Osteoblast (primary cell): ENCODE measurements around the gene DCDC1. TPM values are rescaled to one million over a fixed set of nuclear protein-coding genes. Genes with fewer than 3 reads are reported as not detected.
A peak's percentile ranks its signal among the peaks of the same experiment; 100 is the strongest.

Experiments
- DNase-seq: peaks from one replicate; pipeline ENCODE4 v3.0.0; 2011; ENCODE audit warnings: low spot score, mixed read lengths; ENCODE audit not compliant: insufficient read length; ENCODE audit errors: missing footprints
- H2AFZ ChIP-seq: 2 replicates; pipeline ENCODE4 v1.6.0; 2011; ENCODE audit warnings: mild to moderate bottlenecking, low read length
- H3K27ac ChIP-seq: 2 replicates; pipeline ENCODE4 v1.5.1; 2011; ENCODE audit warnings: mild to moderate bottlenecking, low read depth, low read length, moderate library complexity
- H3K27me3 ChIP-seq: 2 replicates; pipeline ENCODE4 v1.6.0; 2012; ENCODE audit warnings: mild to moderate bottlenecking, control low read depth, inconsistent platforms, low read length, moderate library complexity; ENCODE audit not compliant: insufficient read depth
- H3K36me3 ChIP-seq: 2 replicates; pipeline ENCODE4 v1.5.1; 2011; ENCODE audit warnings: mild to moderate bottlenecking, low read length, control low read depth, moderate library complexity; ENCODE audit not compliant: insufficient read depth
- H3K4me1 ChIP-seq: 2 replicates; pipeline ENCODE4 v1.5.1; 2011; ENCODE audit warnings: mild to moderate bottlenecking, low read length, control low read depth, moderate library complexity; ENCODE audit not compliant: insufficient read depth
- H3K4me2 ChIP-seq: 2 replicates; pipeline ENCODE4 v1.6.0; 2011; ENCODE audit warnings: mild to moderate bottlenecking, low read length; ENCODE audit not compliant: insufficient read depth
- H3K4me3 ChIP-seq: fragments of 200-600 bp; sonication (generic); 3 replicates; pipeline ENCODE4 v1.5.1; 2012; ENCODE audit warnings: mild to moderate bottlenecking, low read length, inconsistent platforms; ENCODE audit not compliant: insufficient read depth
- H3K79me2 ChIP-seq: 2 replicates; pipeline ENCODE4 v1.6.0; 2012; ENCODE audit warnings: mild to moderate bottlenecking, low read length, control low read depth, inconsistent platforms; ENCODE audit not compliant: insufficient read depth
- H3K9me3 ChIP-seq: 2 replicates; pipeline ENCODE4 v1.5.1; 2011; ENCODE audit warnings: low read depth, low read length, control low read depth
- H4K20me1 ChIP-seq: 2 replicates; pipeline ENCODE4 v1.6.0; 2012; ENCODE audit warnings: mild to moderate bottlenecking, low read length, control low read depth; ENCODE audit not compliant: insufficient read depth
- total RNA-seq: library from RNA; depleted of rRNA; stranded (reverse); fragments of >200 nt; gene quantifications from 2 replicates; pipeline ENCODE4 v1.2.3, GENCODE V29; 2012
- TF ChIP-seq, protein P1 (sequence below): IDR thresholded peaks from 2 replicates; pipeline ENCODE4 v1.5.1; 2011; ENCODE audit warnings: mild to moderate bottlenecking, low read depth, low read length, moderate library complexity; ENCODE audit errors: extremely low read depth

DCDC1 gene
- total RNA-seq, 1 donor, result 1.1 TPM

DNA sequence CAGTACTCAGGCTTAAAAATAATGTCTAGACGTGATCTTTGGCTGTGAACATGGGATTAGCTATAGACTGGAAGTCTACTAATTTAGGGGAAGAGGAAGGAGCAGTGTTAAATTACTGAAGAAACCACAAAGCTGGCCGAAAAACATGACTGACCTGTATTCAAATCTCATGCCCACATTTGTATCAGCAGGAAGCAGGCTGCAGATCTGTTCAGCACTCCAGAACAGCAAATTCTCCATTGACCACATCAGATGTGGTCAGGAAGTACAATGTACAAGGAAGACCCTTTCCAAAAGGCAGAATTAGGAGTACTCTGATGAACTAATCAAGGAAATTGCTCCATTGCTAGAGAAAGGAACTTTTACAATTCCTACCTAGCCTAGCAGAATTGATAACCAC lies 31.7 kb downstream of the DCDC1 start:
- no peak overlapping the region for H2AFZ ChIP-seq
- TF ChIP-seq, protein P1, sequence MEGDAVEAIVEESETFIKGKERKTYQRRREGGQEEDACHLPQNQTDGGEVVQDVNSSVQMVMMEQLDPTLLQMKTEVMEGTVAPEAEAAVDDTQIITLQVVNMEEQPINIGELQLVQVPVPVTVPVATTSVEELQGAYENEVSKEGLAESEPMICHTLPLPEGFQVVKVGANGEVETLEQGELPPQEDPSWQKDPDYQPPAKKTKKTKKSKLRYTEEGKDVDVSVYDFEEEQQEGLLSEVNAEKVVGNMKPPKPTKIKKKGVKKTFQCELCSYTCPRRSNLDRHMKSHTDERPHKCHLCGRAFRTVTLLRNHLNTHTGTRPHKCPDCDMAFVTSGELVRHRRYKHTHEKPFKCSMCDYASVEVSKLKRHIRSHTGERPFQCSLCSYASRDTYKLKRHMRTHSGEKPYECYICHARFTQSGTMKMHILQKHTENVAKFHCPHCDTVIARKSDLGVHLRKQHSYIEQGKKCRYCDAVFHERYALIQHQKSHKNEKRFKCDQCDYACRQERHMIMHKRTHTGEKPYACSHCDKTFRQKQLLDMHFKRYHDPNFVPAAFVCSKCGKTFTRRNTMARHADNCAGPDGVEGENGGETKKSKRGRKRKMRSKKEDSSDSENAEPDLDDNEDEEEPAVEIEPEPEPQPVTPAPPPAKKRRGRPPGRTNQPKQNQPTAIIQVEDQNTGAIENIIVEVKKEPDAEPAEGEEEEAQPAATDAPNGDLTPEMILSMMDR, result no peak
- no peak for DNase-seq
- no peak overlapping the region for H3K4me3 ChIP-seq
- H3K27me3 ChIP-seq, result no peaks in the 10 kb centered on the region
- H4K20me1 ChIP-seq, result no peaks in the 10 kb centered on the region
- no peaks in the 10 kb centered on the region for H3K79me2 ChIP-seq
- no peak overlapping the region for H3K27ac ChIP-seq
- no peaks in the 10 kb centered on the region for H3K36me3 ChIP-seq
- no peak overlapping the region for H3K4me2 ChIP-seq
- H3K9me3 ChIP-seq, result no peaks in the 10 kb centered on the region
- H3K4me1 ChIP-seq, result no peaks in the 10 kb centered on the region

DNA sequence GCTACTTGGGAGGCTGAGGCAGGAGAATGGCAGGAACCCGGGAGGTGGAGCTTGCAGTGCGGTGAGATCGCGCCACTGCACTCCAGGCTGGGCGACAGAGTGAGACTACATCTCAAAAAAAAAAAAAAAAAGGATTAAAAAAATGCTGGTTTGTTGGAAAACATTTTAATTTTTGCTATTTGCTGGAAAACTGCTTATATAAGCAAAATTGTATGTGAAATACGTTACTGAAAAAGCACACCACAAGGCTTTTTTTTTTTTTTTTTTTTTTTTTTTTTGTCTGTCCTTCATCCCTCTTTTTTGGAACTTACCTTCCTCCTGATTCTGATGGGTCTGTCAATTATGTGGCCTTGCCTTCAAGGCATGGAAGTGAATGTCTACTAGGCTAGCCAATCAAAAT lies 40.8 kb downstream of the DCDC1 start:
- Histone ChIP-seq H3K27ac (no peak overlapping the region), H2AFZ (no peak overlapping the region), H3K4me2 (no peak overlapping the region), H3K27me3 (no peaks in the 10 kb centered on the region), H3K36me3 (no peaks in the 10 kb centered on the region), H3K4me3 (no peak overlapping the region), H3K79me2 (no peaks in the 10 kb centered on the region), H3K4me1 (no peaks in the 10 kb centered on the region), H4K20me1 (no peaks in the 10 kb centered on the region), H3K9me3 (no peaks in the 10 kb centered on the region)
- TF ChIP-seq, protein P1, result no peak
- DNase-seq, result no peak

DNA sequence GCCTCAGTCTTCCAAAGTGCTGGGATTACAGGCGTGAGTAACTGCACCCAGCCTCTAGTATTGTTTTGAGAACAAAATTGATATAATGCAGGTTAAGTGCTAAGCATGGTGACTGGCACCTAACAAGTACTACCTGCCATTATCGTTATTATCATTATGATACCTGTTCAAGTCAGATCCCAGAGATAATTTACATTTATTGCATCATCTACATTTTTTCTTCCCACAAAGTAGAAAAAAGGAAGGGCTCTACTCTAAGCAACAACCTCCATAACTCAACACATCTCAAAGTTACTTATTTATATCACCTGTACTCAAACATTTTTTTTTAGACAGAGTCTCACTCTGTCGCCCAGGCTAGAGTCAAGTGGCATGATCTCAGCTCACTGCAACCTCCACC lies 42.1 kb downstream of the DCDC1 start:
- Histone ChIP-seq H3K36me3 (no peaks in the 10 kb centered on the region), H3K4me3 (no peak overlapping the region), H3K27me3 (no peaks in the 10 kb centered on the region), H3K4me1 (no peaks in the 10 kb centered on the region), H3K79me2 (no peaks in the 10 kb centered on the region), H3K9me3 (no peaks in the 10 kb centered on the region), H3K27ac (no peak overlapping the region), H2AFZ (no peak overlapping the region), H4K20me1 (no peaks in the 10 kb centered on the region), H3K4me2 (no peak overlapping the region)
- TF ChIP-seq, protein P1, result no peak
- no peak for DNase-seq

DNA sequence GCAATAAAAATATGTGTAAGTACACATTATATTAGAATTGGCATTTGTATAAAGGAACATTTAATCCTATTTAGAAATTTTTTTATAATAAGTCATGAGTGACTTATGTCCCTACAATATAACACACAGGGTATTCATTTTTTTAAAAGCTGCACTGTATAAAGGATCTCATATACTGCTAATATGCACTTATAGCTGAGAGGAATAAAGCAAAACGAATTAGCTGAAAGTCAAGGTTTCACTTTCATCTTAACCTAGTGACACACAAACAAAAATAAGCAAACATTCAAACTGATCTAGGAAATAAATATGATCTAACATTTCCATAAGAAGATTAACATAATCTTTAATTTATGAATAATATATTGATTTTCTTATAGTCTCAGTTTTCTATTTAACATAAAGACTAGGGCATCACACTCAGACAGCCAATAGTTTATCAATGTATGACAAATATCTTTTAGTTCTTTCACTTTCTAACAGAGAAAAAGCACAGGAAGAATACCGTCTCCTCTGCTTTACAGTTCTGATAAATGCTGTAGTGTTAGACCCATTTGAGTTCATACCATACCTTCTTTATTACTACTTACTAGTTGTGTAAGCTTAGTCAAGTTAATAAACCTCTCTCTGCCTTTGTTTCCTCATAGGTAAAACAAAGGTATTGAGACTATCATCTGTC lies 42.9 kb downstream of the DCDC1 start:
- Histone ChIP-seq H4K20me1 (no peaks in the 10 kb centered on the region), H3K27ac (no peak overlapping the region), H3K4me2 (peak overlapping the region; percentile 7), H3K27me3 (no peaks in the 10 kb centered on the region), H3K9me3 (no peaks in the 10 kb centered on the region), H3K4me1 (no peaks in the 10 kb centered on the region), H3K36me3 (no peaks in the 10 kb centered on the region), H3K79me2 (no peaks in the 10 kb centered on the region), H3K4me3 (no peak overlapping the region), H2AFZ (no peak overlapping the region)
- peak; percentile 32 for DNase-seq
- TF ChIP-seq, protein P1, result no peak
